ENCODE measurements around the gene CALD1. TPM values are rescaled to one million over a fixed set of nuclear protein-coding genes. Genes with fewer than 3 reads are reported as not detected.

Gene CALD1
- total RNA-seq, 1 experiment from 2014 or later: 22.1 TPM

DNA sequence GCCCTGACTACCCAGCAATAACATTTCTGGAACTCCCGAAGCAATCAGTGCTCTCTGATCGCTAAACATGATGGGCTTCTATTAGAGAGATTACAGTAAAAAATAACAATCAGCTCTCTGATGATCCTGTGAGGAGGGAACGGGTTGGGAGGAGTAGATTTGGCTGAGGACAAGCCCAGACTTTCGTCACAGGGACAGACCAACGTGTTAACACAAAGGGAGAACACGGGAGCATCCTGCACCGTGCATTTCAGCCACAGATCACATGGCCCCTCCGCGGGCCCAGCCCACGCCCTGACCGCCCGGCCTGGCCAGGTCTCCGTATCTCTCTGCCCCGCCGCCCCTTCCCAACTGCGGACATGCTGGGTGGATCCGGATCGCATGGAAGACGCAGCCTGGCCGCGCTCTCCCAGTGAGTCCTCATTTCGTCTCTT, 111.8 kb downstream of the CALD1 start:
- Histone ChIP-seq H2AFZ (ENCODE audit: low read length) (peak overlapping the region; percentile 71), H3K4me2 (ENCODE audit: low read length) (peak overlapping the region; percentile 84), H3K4me3 (ENCODE audit: low read length) (peak overlapping the region; percentile 81), H3K9me2 (replicated peaks; ENCODE audit: low read length) (no peaks in the 10 kb centered on the region), H3K79me2 (ENCODE audit: low read length) (peaks cover 38% of the 10 kb centered on the region), H3K27ac (ENCODE audit: low read length) (peak overlapping the region; percentile 65), H4K20me1 (ENCODE audit: low read length) (no peaks in the 10 kb centered on the region), H3K9me3 (ENCODE audit: low read length) (peaks cover under 1% of the 10 kb centered on the region; the same call in 1 of the 2 replicates), H3K27me3 (ENCODE audit: low read length) (no peaks in the 10 kb centered on the region), H3K9ac (ENCODE audit: low read length) (peak overlapping the region; percentile 85), H3K36me3 (ENCODE audit: low read depth, low read length) (peaks cover 17% of the 10 kb centered on the region), H3F3A (ENCODE audit: low read length, unreplicated experiment) (no peaks in the 10 kb centered on the region), H3K4me1 (ENCODE audit: insufficient read depth, low read length) (peaks cover 22% of the 10 kb centered on the region)
- ChIA-PET POLR2A (ENCODE audit: unreplicated experiment) (interaction anchor here (0.6 kb wide), 1 partner anchor 29 kb away, joined by 3 read pairs; no protein-coding TSS in a partner anchor), CTCF (no interaction called here)
- peak; percentile 92 for DNase-seq
- ATAC-seq: peak; percentile 96
- intact Hi-C loops (cut with micrococcal nuclease): loop anchor here (1.0 kb wide), 2 partner anchors 19 to 112 kb away; partner anchors contain the start of gene CALD1
- TF ChIP-seq EZH2 (IDR thresholded peaks at IDR 0.05; ENCODE audit: low read length, unreplicated experiment): no peak
- TF ChIP-seq EZH2phosphoT487 (IDR thresholded peaks at IDR 0.05; ENCODE audit: borderline replicate concordance, low read length): no peak
- TF ChIP-seq, protein P1, sequence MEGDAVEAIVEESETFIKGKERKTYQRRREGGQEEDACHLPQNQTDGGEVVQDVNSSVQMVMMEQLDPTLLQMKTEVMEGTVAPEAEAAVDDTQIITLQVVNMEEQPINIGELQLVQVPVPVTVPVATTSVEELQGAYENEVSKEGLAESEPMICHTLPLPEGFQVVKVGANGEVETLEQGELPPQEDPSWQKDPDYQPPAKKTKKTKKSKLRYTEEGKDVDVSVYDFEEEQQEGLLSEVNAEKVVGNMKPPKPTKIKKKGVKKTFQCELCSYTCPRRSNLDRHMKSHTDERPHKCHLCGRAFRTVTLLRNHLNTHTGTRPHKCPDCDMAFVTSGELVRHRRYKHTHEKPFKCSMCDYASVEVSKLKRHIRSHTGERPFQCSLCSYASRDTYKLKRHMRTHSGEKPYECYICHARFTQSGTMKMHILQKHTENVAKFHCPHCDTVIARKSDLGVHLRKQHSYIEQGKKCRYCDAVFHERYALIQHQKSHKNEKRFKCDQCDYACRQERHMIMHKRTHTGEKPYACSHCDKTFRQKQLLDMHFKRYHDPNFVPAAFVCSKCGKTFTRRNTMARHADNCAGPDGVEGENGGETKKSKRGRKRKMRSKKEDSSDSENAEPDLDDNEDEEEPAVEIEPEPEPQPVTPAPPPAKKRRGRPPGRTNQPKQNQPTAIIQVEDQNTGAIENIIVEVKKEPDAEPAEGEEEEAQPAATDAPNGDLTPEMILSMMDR (conservative IDR thresholded peaks at IDR 0.05; ENCODE audit: low read depth, low read length): no peak
- no TSS peak for BruUV-seq (replicated peaks)

DNA sequence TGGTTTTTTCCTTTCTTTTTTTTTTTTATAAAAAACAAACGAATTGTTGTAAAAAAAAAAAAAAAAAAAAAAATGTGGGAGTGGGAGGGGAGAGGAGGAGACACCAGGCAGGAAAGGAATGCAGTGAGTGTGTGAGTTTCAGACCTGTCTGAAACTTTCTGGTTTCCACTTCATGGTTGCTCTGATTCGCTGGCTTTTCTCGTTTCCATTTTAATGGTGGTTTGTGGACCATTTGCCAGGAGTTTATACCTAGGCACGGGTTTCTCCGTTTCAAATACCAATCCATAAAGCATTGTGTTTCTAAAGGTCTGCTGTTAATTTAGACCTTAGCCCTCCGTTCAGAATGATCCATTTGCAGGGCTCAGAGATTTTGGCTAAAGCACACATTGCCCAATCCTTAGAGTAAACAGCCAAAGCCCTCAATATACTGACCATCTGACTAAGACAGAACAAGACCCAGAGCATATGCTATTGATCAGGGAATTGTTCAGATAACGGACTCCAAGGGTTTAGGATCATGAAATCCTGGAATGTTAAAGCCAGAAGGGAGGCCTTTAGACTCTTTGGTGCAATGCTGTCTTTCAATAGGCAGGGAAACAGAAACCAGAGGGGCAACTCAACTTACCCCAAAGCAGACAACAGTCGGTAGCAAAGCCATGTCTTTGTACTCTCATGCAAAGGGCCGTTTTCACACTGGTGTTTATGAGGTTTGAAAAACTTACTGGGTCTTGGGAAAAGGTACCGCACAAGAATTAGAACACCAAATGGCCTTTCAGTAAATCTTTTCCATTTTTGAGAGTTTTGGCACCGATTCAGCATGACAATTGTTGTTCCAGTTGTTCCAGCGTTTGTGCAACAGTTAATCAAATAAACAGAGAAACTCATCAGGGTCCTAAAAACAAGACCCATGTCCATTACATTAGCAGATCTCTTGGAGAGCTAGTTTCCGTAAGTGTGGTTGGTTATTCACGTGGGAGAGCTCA, 112.6 kb downstream of the CALD1 start:
- Histone ChIP-seq H3K4me1 (ENCODE audit: insufficient read depth, low read length) (peaks cover 15% of the 10 kb centered on the region), H3K36me3 (ENCODE audit: low read depth, low read length) (peaks cover 24% of the 10 kb centered on the region), H4K20me1 (ENCODE audit: low read length) (no peaks in the 10 kb centered on the region), H3K27ac (ENCODE audit: low read length) (peak overlapping the region; percentile 65), H3K79me2 (ENCODE audit: low read length) (peaks cover 42% of the 10 kb centered on the region), H3K9ac (ENCODE audit: low read length) (peak overlapping the region; percentile 85), H3K27me3 (ENCODE audit: low read length) (no peaks in the 10 kb centered on the region), H3K9me3 (ENCODE audit: low read length) (peaks cover 8% of the 10 kb centered on the region), H3K9me2 (replicated peaks; ENCODE audit: low read length) (no peaks in the 10 kb centered on the region), H3K4me2 (ENCODE audit: low read length) (peak overlapping the region; percentile 84), H3F3A (ENCODE audit: low read length, unreplicated experiment) (no peaks in the 10 kb centered on the region), H2AFZ (ENCODE audit: low read length) (peak overlapping the region; percentile 71), H3K4me3 (ENCODE audit: low read length) (peak overlapping the region; percentile 81)
- POLR2A ChIA-PET (ENCODE audit: unreplicated experiment): interaction anchor here (0.6 kb wide), 1 partner anchor 40 kb away, joined by 3 read pairs; no protein-coding TSS in a partner anchor
- intact Hi-C loops (cut with micrococcal nuclease): loop anchor here (1.0 kb wide), 2 partner anchors 20 to 113 kb away; partner anchors contain the start of gene CALD1
- DNase-seq (peak; percentile 29), ATAC-seq (peak; percentile 28)
- BruUV-seq (replicated peaks): TSS peak; percentile 57
- CTCF ChIA-PET: no interaction called here
- TF ChIP-seq EZH2 (IDR thresholded peaks at IDR 0.05; ENCODE audit: low read length, unreplicated experiment): no peak
- TF ChIP-seq EZH2phosphoT487 (IDR thresholded peaks at IDR 0.05; ENCODE audit: borderline replicate concordance, low read length): no peak
- TF ChIP-seq, protein P1 (conservative IDR thresholded peaks at IDR 0.05; ENCODE audit: low read depth, low read length): no peak

Data from PC-3 (cell line).